EL (cell line): ENCODE data around the gene TRIM13.
"Not testable (repeated sequence)": the region's sequence is repeated elsewhere in the genome, so short reads cannot be mapped to it uniquely, and the experiment has no call there.

Experiments
- DNase-seq: peaks from one replicate; pipeline ENCODE4 v3.0.0-alpha.2; 2016

The TRIM13 gene

GRCh38 chr13:49996951-49997895, at the start of gene TRIM13:
TSS of gene TRIM13 (plus strand) at chr13:49997042. CDS start at chr13:50011941, 14,899 bp downstream.
- DNase-seq, result peak; percentile 88

GRCh38 chr13:49948777-49949270, 48.0 kb upstream of the TRIM13 start:
- not testable (repeated sequence) for DNase-seq

- no peak for DNase-seq
Observed at GRCh38 chr13:49951754-49952535, 44.9 kb upstream of the TRIM13 start.

GRCh38 chr13:49953560-49953959, 43.3 kb upstream of the TRIM13 start:
- DNase-seq, result no peak

- no peak for DNase-seq
Observed at GRCh38 chr13:49954674-49955455, 42.0 kb upstream of the TRIM13 start.

- DNase-seq, result no peak
Observed at GRCh38 chr13:49956131-49956530, 40.7 kb upstream of the TRIM13 start.

- DNase-seq, result no peak
Observed at GRCh38 chr13:49958321-49958720, 38.5 kb upstream of the TRIM13 start.

GRCh38 chr13:49967456-49967855, 29.4 kb upstream of the TRIM13 start:
- DNase-seq, result no peak

GRCh38 chr13:49972709-49973108, 24.1 kb upstream of the TRIM13 start:
- no peak for DNase-seq

- DNase-seq, result no peak
Observed at GRCh38 chr13:49975826-49976225, 21.0 kb upstream of the TRIM13 start.

- peak; percentile 64 for DNase-seq
Observed at GRCh38 chr13:49976314-49977258, 20.3 kb upstream of the TRIM13 start.

- DNase-seq, result no peak
Observed at GRCh38 chr13:49977992-49978391, 18.9 kb upstream of the TRIM13 start.

GRCh38 chr13:49980266-49980665, 16.6 kb upstream of the TRIM13 start:
- no peak for DNase-seq

- no peak for DNase-seq
Observed at GRCh38 chr13:49985129-49985528, 11.7 kb upstream of the TRIM13 start.

GRCh38 chr13:49986471-49986870, 10.4 kb upstream of the TRIM13 start:
- no peak for DNase-seq

GRCh38 chr13:49990612-49991011, 6.2 kb upstream of the TRIM13 start:
- not testable (repeated sequence) for DNase-seq

GRCh38 chr13:49993111-49993510, 3.7 kb upstream of the TRIM13 start:
- no peak for DNase-seq

GRCh38 chr13:49993666-49994065, 3.2 kb upstream of the TRIM13 start:
- no peak for DNase-seq

- no peak for DNase-seq
Observed at GRCh38 chr13:49995625-49996101, 1.2 kb upstream of the TRIM13 start.

GRCh38 chr13:49996161-49996915, 504 bp upstream of the TRIM13 start:
- peak; percentile 90 for DNase-seq

GRCh38 chr13:49997955-49998354, 1.1 kb downstream of the TRIM13 start:
- DNase-seq, result peak; percentile 9
